ENCODE results near the gene TWF2.

Gene TWF2

GRCh38 chr3:52254608-52255007 lies 15.7 kb upstream of the TWF2 start:
- no peak overlapping the region for H3K9ac ChIP-seq
- H3K27me3 ChIP-seq (ENCODE audit: control insufficient read depth, insufficient read depth, low read length) = no peaks in the 10 kb centered on the region
- TF ChIP-seq CTCF (IDR thresholded peaks at IDR 0.05) = no peak
- H3K9me3 ChIP-seq (ENCODE audit: control insufficient read depth, low read length) = no peaks in the 10 kb centered on the region
- H3K4me1 ChIP-seq = no peaks in the 10 kb centered on the region
- H3K27ac ChIP-seq = no peak overlapping the region
- no peak overlapping the region for H3K4me2 ChIP-seq (ENCODE audit: low read length)
- H3K4me3 ChIP-seq (ENCODE audit: low read depth, low read length) = no peak overlapping the region
- no peaks in the 10 kb centered on the region for H3K36me3 ChIP-seq (ENCODE audit: control insufficient read depth, insufficient read depth, low read length)
- H3K79me2 ChIP-seq = no peaks in the 10 kb centered on the region
- H2AFZ ChIP-seq = no peak overlapping the region

- H3K79me2 ChIP-seq = no peaks in the 10 kb centered on the region
- H3K27me3 ChIP-seq (ENCODE audit: control insufficient read depth, insufficient read depth, low read length) = no peaks in the 10 kb centered on the region
- no peak overlapping the region for H3K4me3 ChIP-seq (ENCODE audit: low read depth, low read length)
- H3K9me3 ChIP-seq (ENCODE audit: control insufficient read depth, low read length) = no peaks in the 10 kb centered on the region
- H3K4me1 ChIP-seq = no peaks in the 10 kb centered on the region
- H3K36me3 ChIP-seq (ENCODE audit: control insufficient read depth, insufficient read depth, low read length) = no peaks in the 10 kb centered on the region
- H3K9ac ChIP-seq = no peak overlapping the region
- TF ChIP-seq CTCF (IDR thresholded peaks at IDR 0.05) = no peak
- no peak overlapping the region for H3K4me2 ChIP-seq (ENCODE audit: low read length)
- H3K27ac ChIP-seq = no peak overlapping the region
- H2AFZ ChIP-seq = no peak overlapping the region
Observed at GRCh38 chr3:52253314-52254304, 14.7 kb upstream of the TWF2 start.

GRCh38 chr3:52250122-52250521 lies 11.2 kb upstream of the TWF2 start:
- Histone ChIP-seq H3K27ac (no peak overlapping the region), H3K9ac (no peak overlapping the region), H3K27me3 (ENCODE audit: control insufficient read depth, insufficient read depth, low read length) (no peaks in the 10 kb centered on the region), H3K79me2 (no peaks in the 10 kb centered on the region), H3K9me3 (ENCODE audit: control insufficient read depth, low read length) (no peaks in the 10 kb centered on the region), H3K36me3 (ENCODE audit: control insufficient read depth, insufficient read depth, low read length) (no peaks in the 10 kb centered on the region), H3K4me1 (no peaks in the 10 kb centered on the region), H2AFZ (no peak overlapping the region), H3K4me2 (ENCODE audit: low read length) (no peak overlapping the region), H3K4me3 (ENCODE audit: low read depth, low read length) (no peak overlapping the region)
- TF ChIP-seq CTCF (IDR thresholded peaks at IDR 0.05) = no peak

GRCh38 chr3:52249683-52250082 lies 10.7 kb upstream of the TWF2 start:
- Histone ChIP-seq H3K9me3 (ENCODE audit: control insufficient read depth, low read length) (no peaks in the 10 kb centered on the region), H2AFZ (no peak overlapping the region), H3K4me3 (ENCODE audit: low read depth, low read length) (no peak overlapping the region), H3K4me2 (ENCODE audit: low read length) (no peak overlapping the region), H3K27ac (no peak overlapping the region), H3K36me3 (ENCODE audit: control insufficient read depth, insufficient read depth, low read length) (no peaks in the 10 kb centered on the region), H3K4me1 (no peaks in the 10 kb centered on the region), H3K79me2 (no peaks in the 10 kb centered on the region), H3K9ac (no peak overlapping the region), H3K27me3 (ENCODE audit: control insufficient read depth, insufficient read depth, low read length) (no peaks in the 10 kb centered on the region)
- no peak for TF ChIP-seq CTCF (IDR thresholded peaks at IDR 0.05)
